Measurements from ENCODE around the gene RARS2. TPM values are rescaled to one million over a fixed set of nuclear protein-coding genes. Genes with fewer than 3 reads are reported as not detected.
A peak's percentile ranks its signal among the peaks of the same experiment; 100 is the strongest.
"Not testable (repeated sequence)": the region's sequence is repeated elsewhere in the genome, so short reads cannot be mapped to it uniquely, and the experiment has no call there.

RARS2 gene
- 29.8 and 56.1 TPM in 2 replicates for total RNA-seq (2014; rRNA removed; shearing (Covaris generic); ENCODE audit: low replicate concordance)

- in situ Hi-C loops (cut with HindIII; ENCODE audit: low pct_unique_long_range_greater_than_20kb, low sequenced_read_pairs), result no loop called here
Observed at GRCh38 chr6:87589693-87590416, at the start of gene RARS2, which contains the start of gene ORC3. TSS of gene RARS2 (minus strand) at chr6:87589987. CDS start at chr6:87589957, 30 bp downstream. TSS of gene ORC3 (plus strand) at chr6:87590135. CDS start at chr6:87590169, 34 bp downstream.

GRCh38 chr6:87639373-87639772 lies 49.6 kb upstream of the RARS2 start:
- DNase-seq (ENCODE audit: low read depth), result no peak
- in situ Hi-C loops (cut with HindIII; ENCODE audit: low pct_unique_long_range_greater_than_20kb, low sequenced_read_pairs), result no loop called here

More at GRCh38 chr6:87589693-87590416, at the start of gene RARS2, which contains the start of gene ORC3:
- peak; percentile 89 for DNase-seq (ENCODE audit: low read depth)

- no peak for DNase-seq (ENCODE audit: low read depth)
- in situ Hi-C loops (cut with HindIII; ENCODE audit: low pct_unique_long_range_greater_than_20kb, low sequenced_read_pairs), result no loop called here
Observed at GRCh38 chr6:87637106-87637505, 47.3 kb upstream of the RARS2 start.

- in situ Hi-C loops (cut with HindIII; ENCODE audit: low pct_unique_long_range_greater_than_20kb, low sequenced_read_pairs), result no loop called here
- DNase-seq (ENCODE audit: low read depth), result no peak
Observed at GRCh38 chr6:87636315-87636714, 46.5 kb upstream of the RARS2 start.

GRCh38 chr6:87633851-87634250 lies 44.1 kb upstream of the RARS2 start:
- DNase-seq (ENCODE audit: low read depth), result no peak
- in situ Hi-C loops (cut with HindIII; ENCODE audit: low pct_unique_long_range_greater_than_20kb, low sequenced_read_pairs), result no loop called here

GRCh38 chr6:87630746-87631145 lies 41.0 kb upstream of the RARS2 start:
- in situ Hi-C loops (cut with HindIII; ENCODE audit: low pct_unique_long_range_greater_than_20kb, low sequenced_read_pairs), result no loop called here
- no peak for DNase-seq (ENCODE audit: low read depth)

- in situ Hi-C loops (cut with HindIII; ENCODE audit: low pct_unique_long_range_greater_than_20kb, low sequenced_read_pairs), result no loop called here
Observed at GRCh38 chr6:87628881-87629280, 39.1 kb upstream of the RARS2 start.

GRCh38 chr6:87628424-87628823 lies 38.6 kb upstream of the RARS2 start:
- no peak for DNase-seq (ENCODE audit: low read depth)
- in situ Hi-C loops (cut with HindIII; ENCODE audit: low pct_unique_long_range_greater_than_20kb, low sequenced_read_pairs), result no loop called here

More at GRCh38 chr6:87628881-87629280, 39.1 kb upstream of the RARS2 start:
- DNase-seq (ENCODE audit: low read depth), result no peak

GRCh38 chr6:87623248-87623647 lies 33.5 kb upstream of the RARS2 start:
- no peak for DNase-seq (ENCODE audit: low read depth)
- in situ Hi-C loops (cut with HindIII; ENCODE audit: low pct_unique_long_range_greater_than_20kb, low sequenced_read_pairs), result no loop called here

GRCh38 chr6:87618531-87618930 lies 28.7 kb upstream of the RARS2 start:
- peak; percentile 44 for DNase-seq (ENCODE audit: low read depth)
- in situ Hi-C loops (cut with HindIII; ENCODE audit: low pct_unique_long_range_greater_than_20kb, low sequenced_read_pairs), result no loop called here

- in situ Hi-C loops (cut with HindIII; ENCODE audit: low pct_unique_long_range_greater_than_20kb, low sequenced_read_pairs), result no loop called here
- no peak for DNase-seq (ENCODE audit: low read depth)
Observed at GRCh38 chr6:87617405-87617804, 27.6 kb upstream of the RARS2 start.

GRCh38 chr6:87613018-87613417 lies 23.2 kb upstream of the RARS2 start:
- in situ Hi-C loops (cut with HindIII; ENCODE audit: low pct_unique_long_range_greater_than_20kb, low sequenced_read_pairs); DNase-seq (ENCODE audit: low read depth): not testable (repeated sequence)

GRCh38 chr6:87608802-87609201 lies 19.0 kb upstream of the RARS2 start:
- no peak for DNase-seq (ENCODE audit: low read depth)
- in situ Hi-C loops (cut with HindIII; ENCODE audit: low pct_unique_long_range_greater_than_20kb, low sequenced_read_pairs), result no loop called here

- in situ Hi-C loops (cut with HindIII; ENCODE audit: low pct_unique_long_range_greater_than_20kb, low sequenced_read_pairs), result no loop called here
- no peak for DNase-seq (ENCODE audit: low read depth)
Observed at GRCh38 chr6:87606199-87606598, 16.4 kb upstream of the RARS2 start.

GRCh38 chr6:87600576-87600975 lies 10.8 kb upstream of the RARS2 start:
- in situ Hi-C loops (cut with HindIII; ENCODE audit: low pct_unique_long_range_greater_than_20kb, low sequenced_read_pairs), result no loop called here

GRCh38 chr6:87590990-87591389 lies 1.2 kb upstream of the RARS2 start:
- in situ Hi-C loops (cut with HindIII; ENCODE audit: low pct_unique_long_range_greater_than_20kb, low sequenced_read_pairs), result no loop called here
- DNase-seq (ENCODE audit: low read depth), result no peak

More at GRCh38 chr6:87600576-87600975, 10.8 kb upstream of the RARS2 start:
- no peak for DNase-seq (ENCODE audit: low read depth)

- in situ Hi-C loops (cut with HindIII; ENCODE audit: low pct_unique_long_range_greater_than_20kb, low sequenced_read_pairs), result no loop called here
Observed at GRCh38 chr6:87590417-87590880, 662 bp upstream of the RARS2 start.

GRCh38 chr6:87588756-87589407 lies 905 bp downstream of the RARS2 start:
- in situ Hi-C loops (cut with HindIII; ENCODE audit: low pct_unique_long_range_greater_than_20kb, low sequenced_read_pairs), result no loop called here
- no peak for DNase-seq (ENCODE audit: low read depth)

More at GRCh38 chr6:87590417-87590880, 662 bp upstream of the RARS2 start:
- DNase-seq (ENCODE audit: low read depth), result no peak

GRCh38 chr6:87586371-87587077 lies 3.3 kb downstream of the RARS2 start:
- in situ Hi-C loops (cut with HindIII; ENCODE audit: low pct_unique_long_range_greater_than_20kb, low sequenced_read_pairs), result no loop called here
- no peak for DNase-seq (ENCODE audit: low read depth)

Data from Caki2 (cell line).